Liver (tissue), 3 donors: ENCODE data around the gene EIF4E.

Source experiments
- ATF3 ChIP-seq: IDR thresholded peaks from 2 replicates; pipeline ENCODE4 v1.6.1; 2016; ENCODE audit warnings: antibody characterized with exemption
- CTCF ChIP-seq: fragments of 150-350 bp; IDR thresholded peaks from 2 replicates; pipeline ENCODE4 v1.5.1; 2017; ENCODE audit warnings: improper control_type of control experiment, low read depth, low read length; ENCODE audit not compliant: missing input control
- HNF4G ChIP-seq: IDR thresholded peaks from 2 replicates; pipeline ENCODE4 v1.6.1; 2016; ENCODE audit warnings: antibody characterized with exemption
- YY1 ChIP-seq: IDR thresholded peaks from 2 replicates; pipeline ENCODE4 v1.6.1; 2016; ENCODE audit warnings: antibody characterized with exemption, mild to moderate bottlenecking
- donor health status: healthy.
- donor health status: healthy.

- TF ChIP-seq ATF3 (no peak), CTCF (no peak), HNF4G (no peak), YY1 (no peak)
These were observed 30.5 kb upstream of the EIF4E start for GRCh38 chr4:98959411-98959810.
